SW480 (cell line): ENCODE data around the gene IL16.
"Not testable (repeated sequence)": the region's sequence is repeated elsewhere in the genome, so short reads cannot be mapped to it uniquely, and the experiment has no call there.

Source experiments
- DNase-seq: peaks from one replicate; pipeline ENCODE4 v3.0.0-alpha.2; 2016; ENCODE audit warnings: low spot score

IL16 gene

GRCh38 chr15:81196576-81197254 is at the start of gene IL16:
IL16 (plus strand) TSS chr15:81196879; CDS start chr15:81225400, 28,521 bp downstream.
- DNase-seq = no peak

- DNase-seq = no peak
These were observed 45.3 kb upstream of the IL16 start for GRCh38 chr15:81151389-81151788.

GRCh38 chr15:81152339-81152738 is 44.3 kb upstream of the IL16 start:
- no peak for DNase-seq

- DNase-seq = no peak
These were observed 43.9 kb upstream of the IL16 start for GRCh38 chr15:81152799-81153198.

GRCh38 chr15:81155375-81156218 is 41.1 kb upstream of the IL16 start:
- DNase-seq = peak; percentile 62

- DNase-seq = no peak
These were observed 40.4 kb upstream of the IL16 start for GRCh38 chr15:81156324-81156723.

GRCh38 chr15:81157195-81157938 is 39.3 kb upstream of the IL16 start:
- no peak for DNase-seq

- DNase-seq = no peak
These were observed 38.8 kb upstream of the IL16 start for GRCh38 chr15:81157939-81158223.

GRCh38 chr15:81158561-81158960 is 38.1 kb upstream of the IL16 start:
- DNase-seq = not testable (repeated sequence)

- no peak for DNase-seq
These were observed 36.1 kb upstream of the IL16 start for GRCh38 chr15:81160312-81161159.

- DNase-seq = no peak
These were observed 35.5 kb upstream of the IL16 start for GRCh38 chr15:81161160-81161673.

GRCh38 chr15:81161851-81162250 is 34.8 kb upstream of the IL16 start:
- DNase-seq = no peak

GRCh38 chr15:81163961-81164800 is 32.5 kb upstream of the IL16 start:
- peak; percentile 96 for DNase-seq

- DNase-seq = peak; percentile 55
These were observed 31.1 kb upstream of the IL16 start for GRCh38 chr15:81165535-81165934.

GRCh38 chr15:81166636-81167305 is 29.9 kb upstream of the IL16 start:
- DNase-seq = no peak

- no peak for DNase-seq
These were observed 28.6 kb upstream of the IL16 start for GRCh38 chr15:81168131-81168526.

- DNase-seq = no peak
These were observed 28.0 kb upstream of the IL16 start for GRCh38 chr15:81168644-81169043.

- DNase-seq = no peak
These were observed 26.2 kb upstream of the IL16 start for GRCh38 chr15:81170511-81170910.

- no peak for DNase-seq
These were observed 25.4 kb upstream of the IL16 start for GRCh38 chr15:81171286-81171685.

- no peak for DNase-seq
These were observed 22.4 kb upstream of the IL16 start for GRCh38 chr15:81174125-81174791.
